ENCODE measurements around the gene KDM1B. TPM values are rescaled to one million over a fixed set of nuclear protein-coding genes. Genes with fewer than 3 reads are reported as not detected.

KDM1B gene
- polyA plus RNA-seq, 4 donors = 7.0 to 12.1 (median 9.6) TPM

DNA sequence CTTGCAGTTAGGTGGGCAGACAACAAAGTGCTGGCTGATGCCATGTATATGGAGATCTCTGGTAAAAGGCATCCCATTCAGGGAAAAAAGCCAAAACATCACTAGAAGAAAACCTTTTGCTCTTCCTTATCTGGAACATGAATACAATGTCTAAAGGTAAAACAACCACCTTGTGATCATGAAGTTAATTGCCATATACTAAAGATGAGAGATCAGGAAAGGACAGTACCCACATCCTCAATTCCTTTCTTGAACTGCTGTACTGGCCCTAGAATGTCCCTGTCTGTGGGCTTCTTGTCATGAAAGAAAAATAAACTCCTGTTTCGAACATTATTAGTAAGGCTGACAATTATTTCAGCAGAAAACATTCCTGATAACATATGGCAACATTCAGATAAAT is 89.9 kb downstream of the KDM1B start:
- Histone ChIP-seq H3K9me3 (ENCODE audit: control insufficient read depth in 2 of 2, insufficient read depth in 1 of 2, low read depth in 1 of 2, low read length in 1 of 2) (no peaks in the 10 kb centered on the region), H3K27me3 (ENCODE audit: control insufficient read depth in 3 of 3, insufficient read depth in 3 of 3, low read length in 3 of 3) (no peaks in the 10 kb centered on the region), H3K27ac (ENCODE audit: low read depth in 1 of 3, low read length in 2 of 3) (no peak overlapping the region), H3K36me3 (ENCODE audit: control insufficient read depth in 3 of 3, insufficient read depth in 2 of 3, low read depth in 1 of 3, low read length in 3 of 3) (peaks cover 4 to 12% (median 6%) of the 10 kb centered on the region in 3 donors), H3K4me3 (ENCODE audit: low read depth in 1 of 3, low read length in 3 of 3) (no peak overlapping the region), H3K4me1 (ENCODE audit: control insufficient read depth in 3 of 3, insufficient read depth in 2 of 3, low read depth in 1 of 3, low read length in 2 of 3) (peaks cover 0 to 6% (median 0%) of the 10 kb centered on the region in 3 donors)
- WGBS, 3 donors = 87 to 91% (median 90%) methylated on average over 1 of the region's 1 CpG
- FAIRE-seq (no peak), DNase-seq (peak in 1 of 2 donors; percentile 15)

DNA sequence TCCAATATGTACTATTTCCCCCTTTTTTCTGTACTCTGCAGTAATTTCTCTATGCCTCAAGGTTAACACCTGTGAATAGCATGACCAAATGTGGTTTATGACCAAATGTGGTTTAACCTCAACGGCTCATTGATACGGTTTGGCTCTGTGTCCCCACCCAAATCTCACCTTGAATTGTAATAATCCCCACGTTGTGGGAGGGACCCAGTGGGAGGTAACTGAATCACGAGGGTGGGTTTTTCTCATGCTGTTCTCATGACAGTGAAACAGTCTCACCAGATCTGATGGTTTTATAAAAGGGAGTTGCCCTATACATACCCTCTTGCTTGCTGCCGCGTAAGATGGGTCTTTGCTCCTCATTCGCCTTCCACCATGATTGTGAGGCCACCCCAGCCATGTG is 90.4 kb downstream of the KDM1B start:
- Histone ChIP-seq H3K36me3 (ENCODE audit: control insufficient read depth in 3 of 3, insufficient read depth in 2 of 3, low read depth in 1 of 3, low read length in 3 of 3) (peaks cover 4 to 17% (median 6%) of the 10 kb centered on the region in 3 donors), H3K4me1 (ENCODE audit: control insufficient read depth in 3 of 3, insufficient read depth in 2 of 3, low read depth in 1 of 3, low read length in 2 of 3) (peaks cover 0 to 6% (median 0%) of the 10 kb centered on the region in 3 donors), H3K27ac (ENCODE audit: low read depth in 1 of 3, low read length in 2 of 3) (peak overlapping the region in 1 of 3 donors; percentile 58), H3K4me3 (ENCODE audit: low read depth in 1 of 3, low read length in 3 of 3) (no peak overlapping the region), H3K27me3 (ENCODE audit: control insufficient read depth in 3 of 3, insufficient read depth in 3 of 3, low read length in 3 of 3) (no peaks in the 10 kb centered on the region), H3K9me3 (ENCODE audit: control insufficient read depth in 2 of 2, insufficient read depth in 1 of 2, low read depth in 1 of 2, low read length in 1 of 2) (no peaks in the 10 kb centered on the region)
- whole genome bisulfite sequencing, 3 donors = 67 to 78% (median 76%) methylated on average over 7 of the region's 7 CpGs
- DNase-seq (no peak), FAIRE-seq (no peak)

DNA sequence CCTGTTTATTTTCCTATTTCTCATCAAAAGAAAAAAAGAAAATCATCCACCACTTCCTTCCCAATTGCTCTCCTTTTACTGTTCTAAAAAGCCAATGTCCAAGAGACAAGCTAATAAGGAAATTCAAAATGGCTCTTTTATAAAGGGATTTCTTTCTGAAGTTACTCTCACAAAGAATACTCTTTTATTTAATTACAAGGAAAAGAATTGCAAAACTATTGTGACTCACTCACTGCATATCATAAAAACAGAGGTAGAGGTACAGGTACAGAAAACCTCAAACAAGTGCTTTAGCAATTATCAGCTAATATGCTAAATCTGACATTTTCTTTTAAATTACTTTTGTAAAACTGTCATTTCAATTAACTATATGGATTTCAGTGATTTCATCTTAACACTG is 91.0 kb downstream of the KDM1B start:
- FAIRE-seq (no peak), DNase-seq (no peak)
- no peak overlapping the region for H3K4me3 ChIP-seq (ENCODE audit: low read depth in 1 of 3, low read length in 3 of 3)
- H3K27ac ChIP-seq (ENCODE audit: low read depth in 1 of 3, low read length in 2 of 3) = no peak overlapping the region
- peaks cover 4 to 18% (median 6%) of the 10 kb centered on the region in 3 donors for H3K36me3 ChIP-seq (ENCODE audit: control insufficient read depth in 3 of 3, insufficient read depth in 2 of 3, low read depth in 1 of 3, low read length in 3 of 3)
- H3K27me3 ChIP-seq (ENCODE audit: control insufficient read depth in 3 of 3, insufficient read depth in 3 of 3, low read length in 3 of 3) = no peaks in the 10 kb centered on the region
- peaks cover 0 to 6% (median 0%) of the 10 kb centered on the region in 3 donors for H3K4me1 ChIP-seq (ENCODE audit: control insufficient read depth in 3 of 3, insufficient read depth in 2 of 3, low read depth in 1 of 3, low read length in 2 of 3)
- H3K9me3 ChIP-seq (ENCODE audit: control insufficient read depth in 2 of 2, insufficient read depth in 1 of 2, low read depth in 1 of 2, low read length in 1 of 2) = no peaks in the 10 kb centered on the region

DNA sequence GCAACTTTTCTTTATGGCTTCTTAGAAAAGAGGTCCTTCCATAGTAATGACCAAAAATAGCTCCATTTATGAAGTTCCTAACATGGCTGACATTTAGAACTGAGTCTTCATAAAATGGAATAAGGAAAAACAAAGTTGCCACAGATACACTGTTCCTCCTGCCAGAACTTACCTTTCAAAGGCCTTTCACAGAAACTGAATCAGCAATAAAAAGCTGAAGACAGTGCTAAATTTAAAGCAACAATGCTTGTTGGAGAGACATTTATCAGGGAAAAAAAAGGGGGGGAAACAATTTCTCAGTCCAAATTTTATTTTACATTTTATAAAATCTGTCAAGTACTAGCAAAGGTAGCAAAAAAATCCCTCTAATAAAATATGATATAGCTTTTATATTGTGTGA is 91.8 kb downstream of the KDM1B start:
- Histone ChIP-seq H3K27me3 (ENCODE audit: control insufficient read depth in 3 of 3, insufficient read depth in 3 of 3, low read length in 3 of 3) (no peaks in the 10 kb centered on the region), H3K4me1 (ENCODE audit: control insufficient read depth in 3 of 3, insufficient read depth in 2 of 3, low read depth in 1 of 3, low read length in 2 of 3) (peaks cover 0 to 6% (median 0%) of the 10 kb centered on the region in 3 donors), H3K9me3 (ENCODE audit: control insufficient read depth in 2 of 2, insufficient read depth in 1 of 2, low read depth in 1 of 2, low read length in 1 of 2) (no peaks in the 10 kb centered on the region), H3K4me3 (ENCODE audit: low read depth in 1 of 3, low read length in 3 of 3) (no peak overlapping the region), H3K36me3 (ENCODE audit: control insufficient read depth in 3 of 3, insufficient read depth in 2 of 3, low read depth in 1 of 3, low read length in 3 of 3) (peaks cover 4 to 17% (median 10%) of the 10 kb centered on the region in 3 donors), H3K27ac (ENCODE audit: low read depth in 1 of 3, low read length in 2 of 3) (no peak overlapping the region)
- FAIRE-seq = no peak
- no peak for DNase-seq

DNA sequence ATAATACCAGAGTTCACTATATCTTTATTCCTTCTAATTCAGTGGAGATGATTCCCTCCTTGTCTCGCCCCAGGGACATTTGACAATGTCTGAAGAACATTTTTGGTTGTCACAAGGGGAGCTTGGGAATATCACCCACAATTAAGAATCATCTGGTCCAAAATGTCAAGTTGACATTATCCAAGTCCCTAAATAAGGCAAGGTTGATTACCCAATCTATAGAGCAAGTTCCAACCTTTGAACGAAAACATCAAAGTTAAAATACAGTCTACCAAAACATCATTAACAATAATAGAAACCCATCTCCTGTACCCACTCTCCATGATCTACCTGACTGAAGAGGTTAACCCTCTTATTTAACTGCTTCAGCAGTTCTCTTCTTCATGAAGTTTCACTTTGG is 93.5 kb downstream of the KDM1B start:
- 84 to 92% (median 88%) methylated on average over 2 of the region's 2 CpGs for WGBS, 3 donors
- Histone ChIP-seq H3K27ac (ENCODE audit: low read depth in 1 of 3, low read length in 2 of 3) (no peak overlapping the region), H3K9me3 (ENCODE audit: control insufficient read depth in 2 of 2, insufficient read depth in 1 of 2, low read depth in 1 of 2, low read length in 1 of 2) (no peaks in the 10 kb centered on the region), H3K27me3 (ENCODE audit: control insufficient read depth in 3 of 3, insufficient read depth in 3 of 3, low read length in 3 of 3) (no peaks in the 10 kb centered on the region), H3K4me3 (ENCODE audit: low read depth in 1 of 3, low read length in 3 of 3) (no peak overlapping the region), H3K4me1 (ENCODE audit: control insufficient read depth in 3 of 3, insufficient read depth in 2 of 3, low read depth in 1 of 3, low read length in 2 of 3) (peaks cover 0 to under 1% (median 0%) of the 10 kb centered on the region in 3 donors), H3K36me3 (ENCODE audit: control insufficient read depth in 3 of 3, insufficient read depth in 2 of 3, low read depth in 1 of 3, low read length in 3 of 3) (peaks cover 4 to 20% (median 14%) of the 10 kb centered on the region in 3 donors)
- FAIRE-seq (no peak), DNase-seq (no peak)

DNA sequence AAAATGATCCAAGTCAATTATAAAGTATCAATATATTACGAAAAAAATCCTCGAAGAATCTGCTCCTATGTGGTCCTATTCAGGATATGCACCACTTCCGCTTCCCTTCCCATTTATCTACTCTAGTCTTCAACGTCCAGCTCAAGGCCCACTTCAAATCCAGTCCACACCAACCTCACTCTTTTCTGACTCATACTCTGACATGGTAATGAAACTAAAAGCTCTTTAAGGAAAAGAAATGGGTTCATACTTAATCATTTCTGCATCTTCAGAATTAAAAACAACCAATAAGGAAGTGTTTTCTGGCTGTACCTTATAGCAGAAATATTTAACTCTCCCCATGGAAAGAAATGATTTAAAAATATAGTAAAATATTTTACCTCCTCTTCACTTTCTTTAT is 94.0 kb downstream of the KDM1B start:
- WGBS, 3 donors = 85 to 93% (median 86%) methylated on average over 4 of the region's 4 CpGs
- peaks cover 4 to 23% (median 15%) of the 10 kb centered on the region in 3 donors for H3K36me3 ChIP-seq (ENCODE audit: control insufficient read depth in 3 of 3, insufficient read depth in 2 of 3, low read depth in 1 of 3, low read length in 3 of 3)
- DNase-seq (no peak), FAIRE-seq (no peak)
- no peak overlapping the region for H3K27ac ChIP-seq (ENCODE audit: low read depth in 1 of 3, low read length in 2 of 3)
- no peaks in the 10 kb centered on the region for H3K27me3 ChIP-seq (ENCODE audit: control insufficient read depth in 3 of 3, insufficient read depth in 3 of 3, low read length in 3 of 3)
- H3K9me3 ChIP-seq (ENCODE audit: control insufficient read depth in 2 of 2, insufficient read depth in 1 of 2, low read depth in 1 of 2, low read length in 1 of 2) = no peaks in the 10 kb centered on the region
- no peaks in the 10 kb centered on the region for H3K4me1 ChIP-seq (ENCODE audit: control insufficient read depth in 3 of 3, insufficient read depth in 2 of 3, low read depth in 1 of 3, low read length in 2 of 3)
- H3K4me3 ChIP-seq (ENCODE audit: low read depth in 1 of 3, low read length in 3 of 3) = no peak overlapping the region

DNA sequence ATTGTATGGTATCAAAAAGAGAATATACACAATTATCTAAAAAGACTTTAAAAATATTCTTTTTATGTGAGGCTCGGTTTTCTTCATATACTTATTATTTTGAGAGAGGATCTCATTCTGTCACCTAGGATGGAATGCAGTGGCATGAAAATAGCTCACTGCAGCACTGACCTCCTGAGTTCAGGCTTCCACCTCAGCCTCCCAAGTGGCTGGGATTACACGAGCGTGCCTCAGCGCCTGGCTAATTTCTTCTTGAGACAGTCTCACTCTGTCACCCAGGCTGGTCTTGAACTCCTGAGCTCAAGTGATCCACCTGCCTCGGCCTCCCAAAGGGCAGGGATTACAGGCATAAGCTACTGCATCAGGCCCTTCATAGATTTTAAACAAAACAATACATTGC is 98.4 kb downstream of the KDM1B start:
- H3K9me3 ChIP-seq (ENCODE audit: control insufficient read depth in 2 of 2, insufficient read depth in 1 of 2, low read depth in 1 of 2, low read length in 1 of 2) = no peaks in the 10 kb centered on the region
- H3K36me3 ChIP-seq (ENCODE audit: control insufficient read depth in 3 of 3, insufficient read depth in 2 of 3, low read depth in 1 of 3, low read length in 3 of 3) = peaks cover 0 to 33% (median 18%) of the 10 kb centered on the region in 3 donors
- no peak overlapping the region for H3K27ac ChIP-seq (ENCODE audit: low read depth in 1 of 3, low read length in 2 of 3)
- no peak for FAIRE-seq
- H3K27me3 ChIP-seq (ENCODE audit: control insufficient read depth in 3 of 3, insufficient read depth in 3 of 3, low read length in 3 of 3) = no peaks in the 10 kb centered on the region
- no peaks in the 10 kb centered on the region for H3K4me1 ChIP-seq (ENCODE audit: control insufficient read depth in 3 of 3, insufficient read depth in 2 of 3, low read depth in 1 of 3, low read length in 2 of 3)
- 89 to 90% (median 89%) methylated on average over 5 of the region's 5 CpGs for WGBS, 3 donors
- no peak overlapping the region for H3K4me3 ChIP-seq (ENCODE audit: low read depth in 1 of 3, low read length in 3 of 3)
- no peak for DNase-seq

DNA sequence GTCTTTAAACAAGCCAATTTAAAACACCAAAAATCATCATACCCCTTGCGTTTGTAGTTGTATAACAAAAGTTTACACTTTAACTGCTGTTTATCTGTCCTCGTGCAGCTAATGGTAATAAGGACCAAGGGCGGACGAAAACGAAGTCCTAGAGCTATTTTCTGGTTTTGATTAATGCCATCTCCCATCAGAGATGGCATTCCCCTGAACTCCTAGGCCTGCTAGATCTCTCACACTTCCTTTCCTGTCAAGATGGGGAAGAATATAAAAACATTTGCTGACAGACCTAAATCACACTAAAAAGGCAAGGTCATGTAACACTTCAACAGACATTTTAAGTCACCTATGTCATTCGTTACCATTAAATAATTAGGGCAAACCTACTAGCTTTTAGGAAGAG is 99.6 kb downstream of the KDM1B start:
- no peak for FAIRE-seq
- no peak for DNase-seq
- Histone ChIP-seq H3K27me3 (ENCODE audit: control insufficient read depth in 3 of 3, insufficient read depth in 3 of 3, low read length in 3 of 3) (no peaks in the 10 kb centered on the region), H3K27ac (ENCODE audit: low read depth in 1 of 3, low read length in 2 of 3) (peak overlapping the region in 1 of 3 donors; percentile 20), H3K9me3 (ENCODE audit: control insufficient read depth in 2 of 2, insufficient read depth in 1 of 2, low read depth in 1 of 2, low read length in 1 of 2) (no peaks in the 10 kb centered on the region), H3K4me3 (ENCODE audit: low read depth in 1 of 3, low read length in 3 of 3) (no peak overlapping the region), H3K4me1 (ENCODE audit: control insufficient read depth in 3 of 3, insufficient read depth in 2 of 3, low read depth in 1 of 3, low read length in 2 of 3) (no peaks in the 10 kb centered on the region), H3K36me3 (ENCODE audit: control insufficient read depth in 3 of 3, insufficient read depth in 2 of 3, low read depth in 1 of 3, low read length in 3 of 3) (peaks cover 0 to 33% (median 15%) of the 10 kb centered on the region in 3 donors)
- WGBS, 3 donors = 85 to 88% (median 85%) methylated on average over 6 of the region's 6 CpGs

DNA sequence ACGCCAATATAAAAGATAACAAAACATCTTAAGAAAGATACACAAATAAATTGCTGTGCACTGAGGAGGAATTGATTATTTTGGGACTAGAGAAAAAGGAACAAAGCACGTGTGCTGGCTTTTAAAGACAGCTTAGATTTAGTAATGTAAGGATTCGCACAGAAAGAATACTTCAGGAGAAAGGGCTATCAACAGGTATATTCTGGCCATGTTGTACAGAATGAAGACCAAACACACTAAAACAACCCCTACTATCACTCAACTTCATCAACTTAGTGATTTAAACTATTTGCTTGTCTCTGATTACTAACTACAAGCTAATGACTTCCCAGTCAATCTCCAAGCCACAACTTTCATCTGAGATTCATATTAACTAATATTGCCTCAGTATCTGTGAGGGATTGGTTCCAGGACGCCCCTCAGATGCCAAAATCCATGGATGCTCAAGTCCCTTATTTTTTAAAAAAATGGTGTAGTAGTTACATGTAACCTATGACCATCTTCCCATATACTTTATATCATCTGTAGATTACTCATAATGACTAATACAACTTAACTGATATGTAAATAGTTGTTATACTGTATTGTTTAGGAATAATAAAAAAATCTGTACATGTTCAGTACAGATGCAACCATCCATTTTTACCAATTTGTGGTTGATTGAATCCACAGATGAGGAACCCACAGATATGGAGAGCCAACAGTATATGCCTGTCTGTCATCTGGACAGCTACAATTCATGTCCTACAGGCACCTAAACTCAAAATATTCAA is 104.6 kb downstream of the KDM1B start:
- 69 to 81% (median 79%) methylated on average over 4 of the region's 4 CpGs for WGBS, 3 donors
- Histone ChIP-seq H3K9me3 (ENCODE audit: control insufficient read depth in 2 of 2, insufficient read depth in 1 of 2, low read depth in 1 of 2, low read length in 1 of 2) (no peaks in the 10 kb centered on the region), H3K4me3 (ENCODE audit: low read depth in 1 of 3, low read length in 3 of 3) (no peak overlapping the region), H3K27me3 (ENCODE audit: control insufficient read depth in 3 of 3, insufficient read depth in 3 of 3, low read length in 3 of 3) (no peaks in the 10 kb centered on the region), H3K4me1 (ENCODE audit: control insufficient read depth in 3 of 3, insufficient read depth in 2 of 3, low read depth in 1 of 3, low read length in 2 of 3) (peaks cover 4 to 13% (median 6%) of the 10 kb centered on the region in 3 donors), H3K36me3 (ENCODE audit: control insufficient read depth in 3 of 3, insufficient read depth in 2 of 3, low read depth in 1 of 3, low read length in 3 of 3) (peaks cover 0 to 21% (median 2%) of the 10 kb centered on the region in 3 donors), H3K27ac (ENCODE audit: low read depth in 1 of 3, low read length in 2 of 3) (no peak overlapping the region)
- FAIRE-seq (no peak), DNase-seq (no peak)

Data from small intestine (tissue), 7 donors.